ENCODE data around the gene MN1. TPM values are rescaled to one million over a fixed set of nuclear protein-coding genes. Genes with fewer than 3 reads are reported as not detected.

The MN1 gene
- total and polyA plus RNA-seq, 2 experiments from 2014 or later = 1.0 to 6.8 TPM

- peaks cover 99% of the 10 kb centered on the region for H3K79me2 ChIP-seq (replicated peaks; ENCODE audit: insufficient read depth)
- peaks cover 12% of the 10 kb centered on the region for H3K9me3 Mint-ChIP-seq
- no peak overlapping the region for H3K4me2 ChIP-seq
- H4K20me1 ChIP-seq (replicated peaks; ENCODE audit: insufficient read depth) = peaks cover 59% of the 10 kb centered on the region
- peak; percentile 29 for DNase-seq (ENCODE audit: low spot score)
- no peaks in the 10 kb centered on the region for H3K9me2 ChIP-seq (ENCODE audit: insufficient read depth)
- peaks cover 7% of the 10 kb centered on the region; the same call in 1 of the 2 replicates for H3K36me3 ChIP-seq (ENCODE audit: insufficient read depth)
- no peak overlapping the region for H3K4me3 ChIP-seq
- peaks cover 4% of the 10 kb centered on the region; the same call in 1 of the 2 replicates for H3F3A ChIP-seq (replicated peaks; ENCODE audit: low read depth)
- no peak for TF ChIP-seq CREB1 (CRISPR knock-in tag; IDR thresholded peaks at IDR 0.05; ENCODE audit: low read depth)
- no peak for TF ChIP-seq POLR2AphosphoS5 (IDR thresholded peaks at IDR 0.05; ENCODE audit: low read depth)
- TF ChIP-seq ZNF114 (CRISPR knock-in tag; IDR thresholded peaks at IDR 0.05) = no peak
- TF ChIP-seq CTCF (conservative IDR thresholded peaks at IDR 0.05; ENCODE audit: low read depth in 2 of 2) = no peak
- no peak for TF ChIP-seq EZH2 (IDR thresholded peaks at IDR 0.05; ENCODE audit: low read depth, unreplicated experiment)
- TF ChIP-seq ZNF331 (CRISPR knock-in tag; IDR thresholded peaks at IDR 0.05; ENCODE audit: low read depth) = no peak
- no peak for TF ChIP-seq ZNF462 (CRISPR knock-in tag; IDR thresholded peaks at IDR 0.05)
- TF ChIP-seq NANOG (IDR thresholded peaks at IDR 0.05; ENCODE audit: borderline replicate concordance) = no peak
- TF ChIP-seq EZH2phosphoT487 (IDR thresholded peaks at IDR 0.05; ENCODE audit: unreplicated experiment) = no peak
- TF ChIP-seq STAT1 (IDR thresholded peaks at IDR 0.05; ENCODE audit: unreplicated experiment) = no peak
- TF ChIP-seq ETS1 (IDR thresholded peaks at IDR 0.05) = no peak
- no peak for TF ChIP-seq REST (IDR thresholded peaks at IDR 0.05; ENCODE audit: unreplicated experiment)
- TF ChIP-seq JUNB (IDR thresholded peaks at IDR 0.05; ENCODE audit: unreplicated experiment) = no peak
- H3K4me3 Mint-ChIP-seq = no peak overlapping the region
- H3K27me3 ChIP-seq (ENCODE audit: insufficient read depth) = no peaks in the 10 kb centered on the region
- peak; percentile 23; the same call in 2 of the 3 replicates for ATAC-seq
- no peak overlapping the region for H2AFZ ChIP-seq
- peaks cover 34% of the 10 kb centered on the region for H3K4me1 Mint-ChIP-seq
- H3K27ac ChIP-seq (ENCODE audit: low read depth) = no peak overlapping the region
- H3K4me1 ChIP-seq (ENCODE audit: insufficient read depth) = peaks cover 23% of the 10 kb centered on the region
- H3K36me3 Mint-ChIP-seq (ENCODE audit: low read depth) = peaks cover 39% of the 10 kb centered on the region
- peaks cover 8% of the 10 kb centered on the region for H3K27me3 Mint-ChIP-seq (ENCODE audit: insufficient read depth, low read depth, poor library complexity)
- peak overlapping the region; percentile 37; the same call in 1 of the 2 replicates for H3K27ac Mint-ChIP-seq
These were observed 81.9 kb downstream of the MN1 start for GRCh38 chr22:27719535-27720227.
